ENCODE results near the gene DDHD1.

GRCh38 chr14:53183611-53184010, 30.5 kb upstream of the DDHD1 start:
- TF ChIP-seq EZH2phosphoT487 (IDR thresholded peaks at IDR 0.05; ENCODE audit: low read depth) (no peak), CTCF (IDR thresholded peaks at IDR 0.05; ENCODE audit: low read depth, low read length) (no peak)

All from OCI-LY3 (cell line).